ENCODE measurements around the gene IRAK3. TPM values are rescaled to one million over a fixed set of nuclear protein-coding genes. Genes with fewer than 3 reads are reported as not detected.
"Not testable (repeated sequence)": the region's sequence is repeated elsewhere in the genome, so short reads cannot be mapped to it uniquely, and the experiment has no call there.

IRAK3 gene
- total RNA-seq, 1 donor from 2014 or later: 0.02 TPM

- peaks cover 2% of the 10 kb centered on the region for H3K4me1 Mint-ChIP-seq (ENCODE audit: low read depth)
- H3K36me3 Mint-ChIP-seq (ENCODE audit: insufficient read depth): peaks cover 5% of the 10 kb centered on the region
- TF ChIP-seq, protein P1, sequence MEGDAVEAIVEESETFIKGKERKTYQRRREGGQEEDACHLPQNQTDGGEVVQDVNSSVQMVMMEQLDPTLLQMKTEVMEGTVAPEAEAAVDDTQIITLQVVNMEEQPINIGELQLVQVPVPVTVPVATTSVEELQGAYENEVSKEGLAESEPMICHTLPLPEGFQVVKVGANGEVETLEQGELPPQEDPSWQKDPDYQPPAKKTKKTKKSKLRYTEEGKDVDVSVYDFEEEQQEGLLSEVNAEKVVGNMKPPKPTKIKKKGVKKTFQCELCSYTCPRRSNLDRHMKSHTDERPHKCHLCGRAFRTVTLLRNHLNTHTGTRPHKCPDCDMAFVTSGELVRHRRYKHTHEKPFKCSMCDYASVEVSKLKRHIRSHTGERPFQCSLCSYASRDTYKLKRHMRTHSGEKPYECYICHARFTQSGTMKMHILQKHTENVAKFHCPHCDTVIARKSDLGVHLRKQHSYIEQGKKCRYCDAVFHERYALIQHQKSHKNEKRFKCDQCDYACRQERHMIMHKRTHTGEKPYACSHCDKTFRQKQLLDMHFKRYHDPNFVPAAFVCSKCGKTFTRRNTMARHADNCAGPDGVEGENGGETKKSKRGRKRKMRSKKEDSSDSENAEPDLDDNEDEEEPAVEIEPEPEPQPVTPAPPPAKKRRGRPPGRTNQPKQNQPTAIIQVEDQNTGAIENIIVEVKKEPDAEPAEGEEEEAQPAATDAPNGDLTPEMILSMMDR (IDR thresholded peaks at IDR 0.05; ENCODE audit: unreplicated experiment): no peak
- no peak overlapping the region for H3K27ac Mint-ChIP-seq
- H3K27me3 Mint-ChIP-seq: no peaks in the 10 kb centered on the region
- no peak for DNase-seq (ENCODE audit: low spot score, unreplicated experiment)
- peak overlapping the region; percentile 91 for H3K4me3 Mint-ChIP-seq (ENCODE audit: low read depth)
- H3K9me3 Mint-ChIP-seq (ENCODE audit: low read depth): peaks cover 4% of the 10 kb centered on the region
Measured at GRCh38 chr12:66170606-66171005, 18.4 kb upstream of the IRAK3 start.

DNA sequence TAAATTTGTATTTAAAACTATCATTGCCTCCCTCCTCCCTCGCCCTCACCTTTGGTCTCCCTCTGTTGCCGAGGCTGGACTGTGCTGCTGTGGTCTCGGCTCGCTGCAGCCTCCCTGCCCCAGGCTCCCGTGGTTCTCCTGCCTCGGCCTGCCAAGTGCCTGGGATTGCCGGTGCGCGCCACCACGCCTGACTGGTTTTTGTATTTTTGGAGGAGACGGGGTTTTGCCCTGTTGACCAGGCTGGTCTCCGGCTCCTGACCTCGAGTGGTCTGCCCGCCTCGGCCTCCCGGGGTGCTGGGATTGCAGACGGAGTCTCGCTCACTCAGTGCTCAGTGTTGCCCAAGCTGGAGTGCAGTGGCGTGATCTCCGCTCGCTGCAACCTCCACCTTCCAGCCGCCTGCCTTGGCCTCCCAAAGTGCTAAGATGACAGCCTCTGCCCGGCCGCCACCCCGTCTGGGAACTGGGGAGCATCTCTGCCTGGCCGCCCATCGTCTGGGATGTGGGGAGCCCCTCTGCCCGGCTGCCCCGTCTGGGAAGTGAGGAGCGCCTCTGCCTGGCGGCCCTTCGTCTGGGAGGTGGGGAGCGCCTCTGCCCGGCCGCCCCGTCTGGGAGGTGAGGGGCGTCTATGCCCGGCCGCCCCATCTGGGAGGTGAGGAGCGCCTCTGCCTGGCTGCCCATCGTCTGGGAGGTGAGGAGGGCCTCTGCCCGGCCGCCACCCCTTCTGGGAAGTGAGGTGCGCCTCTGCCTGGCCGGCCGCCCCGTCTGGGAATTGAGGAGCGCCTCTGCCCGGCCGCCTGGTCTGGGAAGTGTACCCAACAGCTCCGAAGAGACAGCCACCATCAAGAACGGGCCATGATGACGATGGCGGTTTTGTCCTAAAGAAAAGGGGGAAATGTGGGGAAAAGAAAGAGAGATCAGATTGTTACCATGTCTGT is 14.4 kb upstream of the IRAK3 start:
- H3K27ac Mint-ChIP-seq; H3K4me3 Mint-ChIP-seq (ENCODE audit: low read depth); DNase-seq (ENCODE audit: low spot score, unreplicated experiment); H3K36me3 Mint-ChIP-seq (ENCODE audit: insufficient read depth); H3K9me3 Mint-ChIP-seq (ENCODE audit: low read depth); H3K27me3 Mint-ChIP-seq; H3K4me1 Mint-ChIP-seq (ENCODE audit: low read depth): not testable (repeated sequence)

DNA sequence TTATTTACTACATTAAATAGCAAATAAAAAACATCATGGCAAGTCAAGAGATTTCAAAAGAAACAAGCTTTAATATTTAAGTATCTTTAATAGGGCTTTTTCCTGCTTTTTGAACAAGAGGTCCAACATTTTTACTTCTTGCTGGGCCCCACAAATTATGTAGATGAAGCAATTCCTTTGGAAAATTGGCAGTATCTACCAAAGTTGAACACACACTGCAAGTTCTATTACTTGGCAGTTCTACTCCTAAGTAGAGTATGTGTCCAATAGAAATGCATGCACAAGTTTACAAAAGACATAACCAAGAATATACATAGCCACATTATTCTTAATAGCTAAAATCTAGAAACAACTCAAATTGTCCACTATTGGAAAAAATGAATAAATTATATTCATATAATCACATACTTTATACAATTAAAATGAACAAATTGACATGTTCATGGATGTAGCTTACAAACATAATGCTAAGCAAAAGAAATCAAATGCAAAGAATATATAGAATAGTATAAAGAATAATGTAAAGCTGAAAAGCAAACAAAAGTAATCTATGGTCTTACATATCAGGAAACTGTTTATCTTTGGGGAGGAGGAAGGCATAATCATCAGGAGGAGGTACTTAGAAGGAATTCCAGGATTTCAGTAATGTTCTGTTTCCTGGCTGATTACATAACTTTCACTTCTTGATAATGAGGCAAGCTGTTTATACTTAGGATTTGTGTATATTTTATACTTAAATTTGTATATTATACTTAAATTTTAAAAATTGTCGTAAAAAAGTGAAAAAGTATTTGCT is 12.7 kb upstream of the IRAK3 start:
- TF ChIP-seq, protein P1 (IDR thresholded peaks at IDR 0.05; ENCODE audit: unreplicated experiment): no peak
- H3K9me3 Mint-ChIP-seq (ENCODE audit: low read depth): no peaks in the 10 kb centered on the region
- peaks cover 2% of the 10 kb centered on the region for H3K4me1 Mint-ChIP-seq (ENCODE audit: low read depth)

DNA sequence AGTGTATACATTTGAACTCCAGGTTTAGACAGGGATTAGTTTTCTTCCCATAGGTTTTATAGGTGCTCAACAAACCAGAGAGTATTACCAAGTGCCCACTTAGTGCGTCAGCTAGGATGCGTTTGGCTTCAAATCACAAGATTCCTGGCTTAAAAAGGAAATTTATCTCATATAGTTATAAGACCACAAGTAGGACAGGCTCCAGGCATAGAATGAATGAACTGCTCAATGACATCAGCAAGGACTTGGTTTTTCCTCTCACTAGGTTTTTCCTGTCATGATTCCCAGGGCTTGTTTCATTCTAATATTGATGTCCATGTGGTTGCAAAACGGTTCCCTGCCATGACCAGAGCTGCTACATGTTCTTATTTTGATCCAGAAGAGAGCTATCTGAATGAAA is 6.1 kb upstream of the IRAK3 start:
- Mint-ChIP-seq H3K4me3 (ENCODE audit: low read depth) (no peak overlapping the region), H3K27me3 (peaks cover 44% of the 10 kb centered on the region), H3K27ac (no peak overlapping the region), H3K36me3 (ENCODE audit: insufficient read depth) (peaks cover 2% of the 10 kb centered on the region), H3K4me1 (ENCODE audit: low read depth) (no peaks in the 10 kb centered on the region), H3K9me3 (ENCODE audit: low read depth) (peaks cover 5% of the 10 kb centered on the region)
- no peak for DNase-seq (ENCODE audit: low spot score, unreplicated experiment)
- TF ChIP-seq, protein P1 (IDR thresholded peaks at IDR 0.05; ENCODE audit: unreplicated experiment): no peak

More for the DNA sequence above, 12.7 kb upstream of the IRAK3 start:
- Mint-ChIP-seq H3K36me3 (ENCODE audit: insufficient read depth) (peaks cover 2% of the 10 kb centered on the region), H3K27ac (no peak overlapping the region), H3K4me3 (ENCODE audit: low read depth) (no peak overlapping the region), H3K27me3 (peaks cover 3% of the 10 kb centered on the region)
- no peak for DNase-seq (ENCODE audit: low spot score, unreplicated experiment)

DNA sequence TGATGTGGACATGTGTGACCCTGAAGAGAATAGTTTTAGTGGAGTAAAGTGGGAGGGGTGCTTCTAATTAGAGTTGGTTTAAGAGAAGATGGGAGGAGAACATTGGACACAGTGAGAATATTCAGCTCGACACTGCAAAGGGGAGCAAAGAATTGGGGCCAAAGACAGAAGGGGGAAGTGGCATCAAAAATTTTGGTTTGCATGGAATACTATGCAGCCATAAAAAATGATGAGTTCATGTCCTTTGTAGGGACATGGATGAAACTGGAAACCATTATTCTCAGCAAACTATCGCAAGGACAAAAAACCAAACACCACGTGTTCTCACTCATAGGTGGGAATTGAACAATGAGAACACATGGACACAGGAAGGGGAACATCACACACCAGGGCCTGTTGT is 4.2 kb upstream of the IRAK3 start:
- H3K36me3 Mint-ChIP-seq (ENCODE audit: insufficient read depth); DNase-seq (ENCODE audit: low spot score, unreplicated experiment); H3K9me3 Mint-ChIP-seq (ENCODE audit: low read depth); H3K4me3 Mint-ChIP-seq (ENCODE audit: low read depth); H3K4me1 Mint-ChIP-seq (ENCODE audit: low read depth); H3K27ac Mint-ChIP-seq: not testable (repeated sequence)
- H3K27me3 Mint-ChIP-seq: peaks cover 55% of the 10 kb centered on the region

GRCh38 chr12:66187036-66187435 is 2.0 kb upstream of the IRAK3 start:
- Mint-ChIP-seq H3K36me3 (ENCODE audit: insufficient read depth) (peaks cover 2% of the 10 kb centered on the region), H3K27ac (no peak overlapping the region), H3K4me1 (ENCODE audit: low read depth) (peaks cover 1% of the 10 kb centered on the region), H3K9me3 (ENCODE audit: low read depth) (peaks cover 5% of the 10 kb centered on the region), H3K4me3 (ENCODE audit: low read depth) (no peak overlapping the region), H3K27me3 (peaks cover 76% of the 10 kb centered on the region)
- TF ChIP-seq, protein P1 (IDR thresholded peaks at IDR 0.05; ENCODE audit: unreplicated experiment): no peak
- DNase-seq (ENCODE audit: low spot score, unreplicated experiment): no peak
